ENCODE results near the gene TCOF1. TPM values are rescaled to one million over a fixed set of nuclear protein-coding genes. Genes with fewer than 3 reads are reported as not detected.

TCOF1 gene
- total RNA-seq, 2 experiments from 2014 or later = 79.0 to 81.3 TPM

GRCh38 chr5:150384701-150385100 lies 27.2 kb downstream of the TCOF1 start:
- ChIA-PET POLR2A (interaction anchor here (0.6 kb wide), 1 partner anchor 26 kb away, joined by 3 read pairs; no protein-coding TSS in a partner anchor), CTCF (no interaction called here)
- H3K9me3 Mint-ChIP-seq (ENCODE audit: insufficient read depth) = no peaks in the 10 kb centered on the region
- no peaks in the 10 kb centered on the region for H3K27me3 Mint-ChIP-seq (ENCODE audit: low read depth)
- ATAC-seq (no peak), DNase-seq (no peak)
- H3K4me3 Mint-ChIP-seq = no peak overlapping the region
- H3K36me3 Mint-ChIP-seq (ENCODE audit: low read depth) = peaks cover 51% of the 10 kb centered on the region
- H3K4me1 Mint-ChIP-seq (ENCODE audit: low read depth) = no peaks in the 10 kb centered on the region
- H3K27ac Mint-ChIP-seq = no peak overlapping the region

GRCh38 chr5:150386024-150386855 lies 28.7 kb downstream of the TCOF1 start:
- H3K27me3 Mint-ChIP-seq (ENCODE audit: low read depth) = no peaks in the 10 kb centered on the region
- H3K9me3 Mint-ChIP-seq (ENCODE audit: insufficient read depth) = no peaks in the 10 kb centered on the region
- POLR2A ChIA-PET = interaction anchor here (1.0 kb wide), 1 partner anchor 15 kb away, joined by 3 read pairs; no protein-coding TSS in a partner anchor
- H3K4me3 Mint-ChIP-seq = no peak overlapping the region
- H3K36me3 Mint-ChIP-seq (ENCODE audit: low read depth) = peaks cover 50% of the 10 kb centered on the region
- no peaks in the 10 kb centered on the region for H3K4me1 Mint-ChIP-seq (ENCODE audit: low read depth)
- CTCF ChIA-PET = interaction anchor here (1.2 to 2.3 kb wide), 2 partner anchors 11 to 50 kb away, joined by 3 to 11 read pairs; no protein-coding TSS in a partner anchor
- H3K27ac Mint-ChIP-seq = no peak overlapping the region
- ATAC-seq = no peak
- no peak for DNase-seq

DNA sequence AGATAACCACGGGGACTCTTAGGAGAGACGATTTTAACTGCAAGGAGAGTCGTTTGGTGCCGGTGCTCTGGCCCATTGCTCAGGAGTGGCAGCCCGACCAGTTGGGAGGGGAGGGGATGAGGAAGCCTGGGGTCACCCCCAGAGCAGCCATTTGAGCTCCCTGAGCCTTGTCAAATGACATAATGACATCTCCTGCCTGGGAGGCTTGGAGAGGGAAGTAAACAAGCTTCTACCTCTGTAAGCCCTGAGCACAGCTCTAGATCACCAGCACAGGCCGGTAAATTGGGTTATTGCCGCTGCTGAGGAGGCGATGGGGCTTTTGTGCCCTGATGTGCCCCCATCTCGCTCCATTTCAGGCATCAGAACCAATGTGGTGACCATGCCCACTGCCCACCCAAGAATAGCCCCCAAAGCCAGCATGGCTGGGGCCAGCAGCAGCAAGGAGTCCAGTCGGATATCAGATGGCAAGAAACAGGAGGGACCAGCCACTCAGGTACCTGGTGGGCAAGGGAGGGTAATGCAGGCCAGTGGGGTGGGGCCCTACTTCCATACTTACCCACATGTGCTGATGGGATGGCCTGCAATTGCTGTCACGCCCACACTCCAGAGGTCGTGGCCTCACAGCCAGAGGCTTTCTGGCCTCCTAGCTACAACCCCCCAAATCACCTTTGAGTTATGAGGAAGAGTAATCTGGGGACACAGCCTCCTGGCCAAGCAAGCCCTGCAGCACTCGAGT lies 32.2 kb downstream of the TCOF1 start:
- no peaks in the 10 kb centered on the region for H3K27me3 Mint-ChIP-seq (ENCODE audit: low read depth)
- ChIA-PET CTCF (interaction anchor here (0.9 kb wide), 1 partner anchor 47 kb away, joined by 3 read pairs; no protein-coding TSS in a partner anchor), POLR2A (no interaction called here)
- H3K27ac Mint-ChIP-seq = no peak overlapping the region
- H3K36me3 Mint-ChIP-seq (ENCODE audit: low read depth) = peaks cover 38% of the 10 kb centered on the region
- H3K9me3 Mint-ChIP-seq (ENCODE audit: insufficient read depth) = no peaks in the 10 kb centered on the region
- no peaks in the 10 kb centered on the region for H3K4me1 Mint-ChIP-seq (ENCODE audit: low read depth)
- no peak overlapping the region for H3K4me3 Mint-ChIP-seq
- DNase-seq (no peak), ATAC-seq (no peak)

DNA sequence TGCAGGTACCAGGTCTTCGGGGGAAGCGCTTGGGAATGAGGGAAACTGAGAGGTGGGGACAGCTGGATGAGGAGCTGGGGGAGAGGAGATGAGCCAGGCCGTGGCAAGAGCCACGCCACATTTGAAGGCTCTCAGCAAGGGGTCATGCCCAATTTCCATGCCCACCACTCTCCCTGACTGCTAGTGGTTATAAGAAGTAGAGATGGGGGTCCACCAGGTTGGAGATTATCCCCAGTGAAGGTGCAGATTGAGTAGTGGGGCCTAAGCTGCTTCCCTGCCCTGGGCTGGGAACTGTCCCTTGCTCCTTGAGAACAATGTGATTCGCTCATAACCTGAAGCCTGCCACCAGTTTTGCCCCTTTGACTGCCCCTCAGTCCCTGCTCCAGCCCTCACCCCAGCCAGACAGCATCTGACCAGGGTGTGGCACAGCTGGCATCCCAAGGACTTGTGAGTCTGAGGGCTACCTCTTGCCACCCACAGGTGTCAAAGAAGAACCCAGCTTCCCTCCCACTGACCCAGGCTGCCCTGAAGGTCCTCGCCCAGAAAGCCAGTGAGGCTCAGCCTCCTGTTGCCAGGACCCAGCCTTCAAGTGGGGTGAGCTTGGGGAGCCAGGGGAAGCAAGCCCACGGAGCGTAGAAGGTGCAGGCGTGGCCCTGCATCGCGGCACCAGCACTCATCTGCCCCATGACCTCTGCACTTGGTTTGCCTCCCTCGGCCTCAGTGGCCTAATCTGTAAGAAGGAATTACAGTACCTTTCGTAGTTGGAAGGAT lies 33.8 kb downstream of the TCOF1 start:
- Mint-ChIP-seq H3K27me3 (ENCODE audit: low read depth) (no peaks in the 10 kb centered on the region), H3K27ac (no peak overlapping the region), H3K4me1 (ENCODE audit: low read depth) (no peaks in the 10 kb centered on the region), H3K4me3 (no peak overlapping the region), H3K9me3 (ENCODE audit: insufficient read depth) (no peaks in the 10 kb centered on the region), H3K36me3 (ENCODE audit: low read depth) (peaks cover 44% of the 10 kb centered on the region)
- POLR2A ChIA-PET = no interaction called here
- ATAC-seq = no peak
- no peak for DNase-seq
- CTCF ChIA-PET = no interaction called here

DNA sequence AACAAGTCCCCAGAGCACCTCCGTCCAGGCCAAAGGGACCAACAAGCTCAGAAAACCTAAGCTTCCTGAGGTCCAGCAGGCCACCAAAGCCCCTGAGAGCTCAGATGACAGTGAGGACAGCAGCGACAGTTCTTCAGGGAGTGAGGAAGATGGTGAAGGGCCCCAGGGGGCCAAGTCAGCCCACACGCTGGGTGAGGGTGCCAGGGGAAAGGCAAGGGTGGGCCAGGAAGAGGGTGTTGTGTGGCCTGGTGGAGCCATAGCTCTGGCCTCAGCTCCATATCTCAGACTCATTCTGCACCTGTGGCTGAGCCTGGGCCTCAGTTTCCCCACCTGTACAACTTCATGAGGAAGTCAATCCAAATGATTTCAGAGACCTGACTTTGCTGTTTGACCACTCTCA lies 34.5 kb downstream of the TCOF1 start:
- ChIA-PET CTCF (no interaction called here), POLR2A (no interaction called here)
- H3K27ac Mint-ChIP-seq = no peak overlapping the region
- DNase-seq (no peak), ATAC-seq (no peak)
- peaks cover 43% of the 10 kb centered on the region for H3K36me3 Mint-ChIP-seq (ENCODE audit: low read depth)
- H3K27me3 Mint-ChIP-seq (ENCODE audit: low read depth) = no peaks in the 10 kb centered on the region
- no peaks in the 10 kb centered on the region for H3K4me1 Mint-ChIP-seq (ENCODE audit: low read depth)
- H3K9me3 Mint-ChIP-seq (ENCODE audit: insufficient read depth) = no peaks in the 10 kb centered on the region
- no peak overlapping the region for H3K4me3 Mint-ChIP-seq

- Mint-ChIP-seq H3K9me3 (ENCODE audit: insufficient read depth) (no peaks in the 10 kb centered on the region), H3K4me1 (ENCODE audit: low read depth) (no peaks in the 10 kb centered on the region), H3K27ac (no peak overlapping the region), H3K4me3 (no peak overlapping the region), H3K36me3 (ENCODE audit: low read depth) (peaks cover 46% of the 10 kb centered on the region), H3K27me3 (ENCODE audit: low read depth) (no peaks in the 10 kb centered on the region)
- DNase-seq (no peak), ATAC-seq (no peak)
- CTCF ChIA-PET = no interaction called here
- POLR2A ChIA-PET = interaction anchor here (1.0 kb wide), 1 partner anchor 11 kb away, joined by 3 read pairs; no protein-coding TSS in a partner anchor
Measured at GRCh38 chr5:150392680-150393079, 35.2 kb downstream of the TCOF1 start.

DNA sequence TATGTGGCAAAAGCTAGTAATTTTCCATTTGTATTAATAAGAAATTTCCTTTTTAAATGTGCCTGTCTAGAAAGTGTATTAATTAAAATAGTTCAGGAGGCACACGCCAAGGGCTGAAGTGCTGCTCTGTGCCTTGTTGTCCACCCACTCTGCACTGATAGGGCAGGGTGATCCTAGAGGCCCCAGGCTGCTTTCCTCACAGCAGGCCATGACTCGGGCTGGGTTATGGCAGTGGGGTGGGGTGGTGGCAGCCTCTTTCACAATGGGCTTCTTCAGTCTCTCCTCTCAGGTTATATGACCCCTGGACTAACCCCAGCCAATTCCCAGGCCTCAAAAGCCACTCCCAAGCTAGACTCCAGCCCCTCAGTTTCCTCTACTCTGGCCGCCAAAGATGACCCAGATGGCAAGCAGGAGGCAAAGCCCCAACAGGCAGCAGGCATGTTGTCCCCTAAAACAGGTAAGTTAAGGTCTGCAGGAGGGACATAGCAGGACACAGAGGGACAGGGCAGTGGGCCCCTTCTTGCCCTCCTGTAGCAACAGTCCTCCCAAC lies 35.7 kb downstream of the TCOF1 start:
- H3K27me3 Mint-ChIP-seq (ENCODE audit: low read depth) = no peaks in the 10 kb centered on the region
- CTCF ChIA-PET = no interaction called here

GRCh38 chr5:150394131-150394530 lies 36.6 kb downstream of the TCOF1 start:
- ChIA-PET CTCF (no interaction called here), POLR2A (interaction anchor here (9.2 kb wide), 1 partner anchor 17 kb away, joined by 70 read pairs; the partner anchor contains the start of gene CD74)
- no peak for ATAC-seq

More for the DNA sequence above, 35.7 kb downstream of the TCOF1 start:
- H3K9me3 Mint-ChIP-seq (ENCODE audit: insufficient read depth) = no peaks in the 10 kb centered on the region
- POLR2A ChIA-PET = interaction anchor here (1.0 to 9.2 kb wide), 2 partner anchors 12 to 18 kb away, joined by 3 to 70 read pairs; partner anchors contain the start of gene CD74
- no peaks in the 10 kb centered on the region for H3K4me1 Mint-ChIP-seq (ENCODE audit: low read depth)
- H3K27ac Mint-ChIP-seq = no peak overlapping the region
- DNase-seq (no peak), ATAC-seq (no peak)
- H3K4me3 Mint-ChIP-seq = no peak overlapping the region
- H3K36me3 Mint-ChIP-seq (ENCODE audit: low read depth) = peaks cover 43% of the 10 kb centered on the region

GRCh38 chr5:150394912-150395687 lies 37.6 kb downstream of the TCOF1 start:
- Mint-ChIP-seq H3K4me3 (no peak overlapping the region), H3K9me3 (ENCODE audit: insufficient read depth) (no peaks in the 10 kb centered on the region), H3K27ac (peak overlapping the region; percentile 46), H3K4me1 (ENCODE audit: low read depth) (no peaks in the 10 kb centered on the region), H3K36me3 (ENCODE audit: low read depth) (peaks cover 47% of the 10 kb centered on the region), H3K27me3 (ENCODE audit: low read depth) (no peaks in the 10 kb centered on the region)
- DNase-seq = no peak
- no peak for ATAC-seq
- ChIA-PET POLR2A (interaction anchor here (0.9 to 9.2 kb wide), 2 partner anchors 8 to 16 kb away, joined by 4 to 70 read pairs; partner anchors contain the start of gene CD74), CTCF (interaction anchor here (0.6 to 4.5 kb wide), 2 partner anchors 16 to 18 kb away, joined by 3 to 34 read pairs; partner anchors contain the start of gene CD74)

More at GRCh38 chr5:150394131-150394530, 36.6 kb downstream of the TCOF1 start:
- Mint-ChIP-seq H3K4me1 (ENCODE audit: low read depth) (no peaks in the 10 kb centered on the region), H3K4me3 (no peak overlapping the region), H3K27me3 (ENCODE audit: low read depth) (no peaks in the 10 kb centered on the region), H3K27ac (no peak overlapping the region), H3K36me3 (ENCODE audit: low read depth) (peaks cover 44% of the 10 kb centered on the region), H3K9me3 (ENCODE audit: insufficient read depth) (no peaks in the 10 kb centered on the region)
- DNase-seq = no peak

DNA sequence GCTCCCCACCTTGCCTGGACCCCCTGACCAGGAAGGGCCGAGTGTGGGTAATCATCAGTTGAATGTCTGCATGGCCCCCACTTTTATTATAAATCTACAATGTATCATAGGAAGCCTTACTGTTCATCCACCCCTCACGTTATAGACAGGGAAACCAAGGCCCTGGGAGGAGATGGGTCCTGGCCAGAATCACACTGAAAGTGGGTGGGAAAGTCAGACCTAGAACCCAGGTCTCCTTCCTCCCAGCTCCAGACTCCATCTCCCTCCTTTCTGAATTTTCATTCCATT lies 38.1 kb downstream of the TCOF1 start:
- H3K9me3 Mint-ChIP-seq (ENCODE audit: insufficient read depth) = no peaks in the 10 kb centered on the region
- ATAC-seq (no peak), DNase-seq (no peak)
- no peaks in the 10 kb centered on the region for H3K27me3 Mint-ChIP-seq (ENCODE audit: low read depth)
- peaks cover 52% of the 10 kb centered on the region for H3K36me3 Mint-ChIP-seq (ENCODE audit: low read depth)
- no peak overlapping the region for H3K27ac Mint-ChIP-seq
- CTCF ChIA-PET = interaction anchor here (4.5 to 6.7 kb wide), 2 partner anchors 16 to 41 kb away, joined by 34 to 42 read pairs; partner anchors contain the start of gene CD74
- H3K4me1 Mint-ChIP-seq (ENCODE audit: low read depth) = no peaks in the 10 kb centered on the region
- POLR2A ChIA-PET = interaction anchor here (0.9 to 9.2 kb wide), 2 partner anchors 8 to 16 kb away, joined by 4 to 70 read pairs; partner anchors contain the start of gene CD74
- H3K4me3 Mint-ChIP-seq = no peak overlapping the region
